Naive thymus-derived CD4-positive, alpha-beta T cell (primary cell): Measurements from ENCODE around the gene KCNJ11. TPM values are rescaled to one million over a fixed set of nuclear protein-coding genes. Genes with fewer than 3 reads are reported as not detected.

Experiments
- ATAC-seq: fragments of 150-1000 bp; cut with Tn5 transposase; 2 replicates; pipeline ENCODE4 v1.10.0; 2021; ENCODE audit warnings: mild to moderate bottlenecking, moderate library complexity
- CTCF ChIA-PET: fragments of 350-600 bp; sonication (Branson Sonifier 250); formaldehyde crosslinking; loops from one replicate; lab custom pipeline; 2021; ENCODE audit warnings: antibody characterized with exemption; lab: Charles Lee
- POLR2A ChIA-PET: fragments of 350-600 bp; sonication (Branson Sonifier 250); formaldehyde crosslinking; loops from one replicate; lab custom pipeline; 2021; ENCODE audit warnings: antibody characterized with exemption, inconsistent platforms; lab: Charles Lee
- DNase-seq, 9 donors: peaks; one replicate each; pipeline versions ENCODE4 v3.0.0 to v3.0.0-alpha.2; 2020 to 2022; ENCODE audit warnings: mixed read lengths in 1 of 9
- H3K27ac ChIP-seq: one replicate; pipeline ENCODE4 v1.7.0; 2013; ENCODE audit warnings: mild to moderate bottlenecking, low read depth, low read length, moderate library complexity
- H3K27me3 ChIP-seq, 2 donors: one replicate each; pipeline ENCODE4 v1.7.0; 2013; ENCODE audit warnings: low read length in 2 of 2, mild to moderate bottlenecking in 2 of 2, moderate library complexity in 2 of 2; ENCODE audit not compliant: control insufficient read depth in 2 of 2, insufficient read depth in 2 of 2
- H3K36me3 ChIP-seq, 3 experiments: 1 replicate in 2 of 3; 2 replicates in 1 of 3; pipeline ENCODE4 v1.7.0; 2013; ENCODE audit warnings: low read length in 3 of 3, mild to moderate bottlenecking in 3 of 3, moderate library complexity in 1 of 3; ENCODE audit not compliant: insufficient read depth in 3 of 3, control insufficient read depth in 2 of 3
- H3K4me1 ChIP-seq, 2 donors: one replicate each; pipeline ENCODE4 v1.7.0; 2013; ENCODE audit warnings: low read length in 2 of 2, mild to moderate bottlenecking in 2 of 2, moderate library complexity in 1 of 2; ENCODE audit not compliant: control insufficient read depth in 2 of 2, insufficient read depth in 2 of 2
- H3K4me3 ChIP-seq: 2 replicates; pipeline ENCODE4 v1.7.0; 2013; ENCODE audit warnings: mild to moderate bottlenecking, low read length
- H3K9me3 ChIP-seq, 3 experiments: 1 replicate in 2 of 3; 2 replicates in 1 of 3; pipeline ENCODE4 v1.7.0; 2013; ENCODE audit warnings: low read length in 3 of 3; ENCODE audit not compliant: control insufficient read depth in 2 of 3
- H3K27ac Mint-ChIP-seq, 9 donors: one replicate each; pipeline ENCODE4 v1.8.0; 2020 to 2022; ENCODE audit warnings: mixed read lengths in 9 of 9, mild to moderate bottlenecking in 8 of 9, moderate library complexity in 5 of 9, inconsistent platforms in 2 of 9
- H3K27me3 Mint-ChIP-seq, 5 donors: one replicate each; pipeline ENCODE4 v1.8.0; 2021 to 2022; ENCODE audit warnings: mixed read lengths in 5 of 5, mild to moderate bottlenecking in 1 of 5
- H3K36me3 Mint-ChIP-seq, 5 donors: one replicate each; pipeline ENCODE4 v1.8.0; 2020 to 2022; ENCODE audit warnings: mixed read lengths in 5 of 5, mild to moderate bottlenecking in 3 of 5, inconsistent platforms in 1 of 5
- H3K4me1 Mint-ChIP-seq, 7 donors: one replicate each; pipeline ENCODE4 v1.8.0; 2020 to 2022; ENCODE audit warnings: mixed read lengths in 7 of 7, mild to moderate bottlenecking in 3 of 7, inconsistent platforms in 1 of 7
- H3K4me3 Mint-ChIP-seq, 10 donors: one replicate each; pipeline ENCODE4 v1.8.0; 2020 to 2022; ENCODE audit warnings: mild to moderate bottlenecking in 10 of 10, mixed read lengths in 10 of 10, moderate library complexity in 6 of 10, inconsistent platforms in 2 of 10
- H3K9me3 Mint-ChIP-seq, 11 donors: one replicate each; pipeline ENCODE4 v1.8.0; 2020 to 2022; ENCODE audit warnings: mixed read lengths in 11 of 11, mild to moderate bottlenecking in 4 of 11, inconsistent platforms in 1 of 11, moderate library complexity in 1 of 11
- intact Hi-C, 2 donors: fragments of 100-400 bp; cut with micrococcal nuclease; formaldehyde crosslinking; loops; one replicate each; pipeline ENCODE4 v1.15.1; 2023
- polyA plus RNA-seq, 2 donors: library from polyadenylated mRNA; unstranded; fragments of 300-500 nt; fragmentation: Illumina TruSeq; gene quantifications; one replicate each; pipeline ENCODE4 v1.2.3, GENCODE V29; 2021
- total RNA-seq, 6 experiments: library from RNA in 5 of 6; stranded (reverse) in 5 of 6; gene quantifications; 1 replicate in 5 of 6; 2 replicates in 1 of 6; pipeline ENCODE4 v1.2.3 and lab custom pipeline; 2021 to 2026

KCNJ11 gene
- total and polyA plus RNA-seq, 7 experiments from 2014 or later: 0.24 to 1.4 (median 0.30) TPM; not detected in 4

DNA sequence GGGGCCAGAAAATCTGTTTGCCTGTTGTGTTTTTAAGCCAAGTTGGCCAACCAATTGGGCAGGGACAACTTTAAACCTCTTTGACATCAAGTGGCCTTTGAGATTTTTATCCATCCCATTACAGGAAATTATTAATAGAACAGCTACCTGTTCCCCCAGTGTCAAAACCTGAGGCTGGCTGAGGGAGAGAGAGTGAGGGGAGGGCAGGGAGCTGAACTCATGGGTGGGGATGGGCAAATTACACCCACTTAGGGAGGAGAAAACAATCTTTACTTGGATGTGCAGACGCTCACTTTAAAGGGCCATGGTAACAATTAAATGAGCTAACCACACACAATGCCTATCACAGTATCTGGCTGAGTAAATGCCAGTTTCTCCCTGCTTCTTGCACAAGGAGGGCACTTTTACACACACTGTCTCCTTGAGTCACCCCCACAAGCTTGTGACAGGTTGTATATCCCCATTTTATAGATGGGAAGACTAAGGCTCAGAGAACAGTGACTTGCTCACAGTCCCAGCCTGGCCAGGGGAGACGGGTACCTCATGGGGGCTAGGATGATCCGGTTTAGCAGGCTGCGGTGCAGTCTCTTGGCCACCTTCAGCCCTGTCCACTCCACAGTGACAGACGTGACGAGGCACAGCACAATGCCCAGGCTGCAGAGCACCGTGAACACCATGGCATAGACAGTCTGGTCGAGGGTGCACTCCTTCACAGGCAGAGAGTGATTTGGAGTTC, 17.8 kb upstream of the KCNJ11 start:
- no peaks in the 10 kb centered on the region for H3K9me3 Mint-ChIP-seq
- no peak for DNase-seq
- Histone ChIP-seq H3K27me3 (no peaks in the 10 kb centered on the region), H3K4me1 (no peaks in the 10 kb centered on the region), H3K9me3 (no peaks in the 10 kb centered on the region), H3K27ac (no peak overlapping the region), H3K4me3 (no peak overlapping the region), H3K36me3 (no peaks in the 10 kb centered on the region)
- ATAC-seq: no peak
- intact Hi-C loops: no loop called here
- POLR2A ChIA-PET: no interaction called here
- H3K4me1 Mint-ChIP-seq: peaks cover 0 to 10% (median 0%) of the 10 kb centered on the region in 7 donors
- H3K4me3 Mint-ChIP-seq: no peak overlapping the region
- H3K36me3 Mint-ChIP-seq: no peaks in the 10 kb centered on the region
- no peak overlapping the region for H3K27ac Mint-ChIP-seq
- H3K27me3 Mint-ChIP-seq: peaks cover 0 to 11% (median 0%) of the 10 kb centered on the region in 5 donors
- CTCF ChIA-PET: no interaction called here

DNA sequence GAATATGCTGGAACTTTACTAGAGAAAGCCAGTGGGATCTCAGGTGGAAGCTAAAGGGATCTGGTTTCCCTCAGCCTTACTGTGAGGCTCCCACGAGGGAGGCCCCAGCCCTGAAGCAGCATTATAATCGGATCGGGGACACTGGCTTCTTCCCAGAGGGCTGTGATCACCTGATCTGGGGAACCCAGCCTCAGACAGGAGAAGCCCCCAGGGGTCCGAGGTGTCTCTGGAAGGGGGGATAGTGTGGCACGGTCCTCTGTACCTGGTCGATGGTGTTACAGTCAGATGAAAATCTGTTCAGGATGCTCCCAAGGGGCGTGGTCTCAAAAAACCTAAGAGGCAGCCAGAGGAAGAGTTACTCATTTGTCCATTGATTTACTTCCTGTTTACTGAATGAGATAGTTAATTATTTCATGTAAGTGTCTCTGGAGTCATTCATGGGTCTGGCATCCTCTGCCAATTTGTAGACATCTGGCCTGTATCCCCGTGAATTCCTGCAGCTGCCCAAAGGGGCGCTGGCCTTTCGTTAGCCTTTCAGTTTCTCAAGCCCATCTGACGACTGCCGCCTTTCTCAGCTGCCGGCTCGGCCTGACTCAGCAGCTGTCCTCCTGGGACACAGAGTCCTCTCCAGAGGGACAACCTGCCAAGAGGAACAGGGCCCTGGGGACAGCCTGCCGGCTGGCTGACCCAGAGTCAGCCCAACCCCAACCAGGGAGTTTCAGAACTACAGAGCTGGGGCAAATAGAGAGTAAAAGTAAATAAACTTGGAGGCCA, 17.0 kb upstream of the KCNJ11 start:
- Histone ChIP-seq H3K36me3 (no peaks in the 10 kb centered on the region), H3K27me3 (no peaks in the 10 kb centered on the region), H3K9me3 (no peaks in the 10 kb centered on the region), H3K27ac (no peak overlapping the region), H3K4me3 (no peak overlapping the region), H3K4me1 (no peaks in the 10 kb centered on the region)
- intact Hi-C loops: no loop called here
- no peak for ATAC-seq
- POLR2A ChIA-PET: no interaction called here
- Mint-ChIP-seq H3K27ac (no peak overlapping the region), H3K36me3 (no peaks in the 10 kb centered on the region), H3K4me3 (no peak overlapping the region), H3K4me1 (peaks cover 0 to 10% (median 0%) of the 10 kb centered on the region in 7 donors), H3K27me3 (peaks cover 0 to 7% (median 0%) of the 10 kb centered on the region in 5 donors), H3K9me3 (no peaks in the 10 kb centered on the region)
- DNase-seq: no peak
- CTCF ChIA-PET: no interaction called here

DNA sequence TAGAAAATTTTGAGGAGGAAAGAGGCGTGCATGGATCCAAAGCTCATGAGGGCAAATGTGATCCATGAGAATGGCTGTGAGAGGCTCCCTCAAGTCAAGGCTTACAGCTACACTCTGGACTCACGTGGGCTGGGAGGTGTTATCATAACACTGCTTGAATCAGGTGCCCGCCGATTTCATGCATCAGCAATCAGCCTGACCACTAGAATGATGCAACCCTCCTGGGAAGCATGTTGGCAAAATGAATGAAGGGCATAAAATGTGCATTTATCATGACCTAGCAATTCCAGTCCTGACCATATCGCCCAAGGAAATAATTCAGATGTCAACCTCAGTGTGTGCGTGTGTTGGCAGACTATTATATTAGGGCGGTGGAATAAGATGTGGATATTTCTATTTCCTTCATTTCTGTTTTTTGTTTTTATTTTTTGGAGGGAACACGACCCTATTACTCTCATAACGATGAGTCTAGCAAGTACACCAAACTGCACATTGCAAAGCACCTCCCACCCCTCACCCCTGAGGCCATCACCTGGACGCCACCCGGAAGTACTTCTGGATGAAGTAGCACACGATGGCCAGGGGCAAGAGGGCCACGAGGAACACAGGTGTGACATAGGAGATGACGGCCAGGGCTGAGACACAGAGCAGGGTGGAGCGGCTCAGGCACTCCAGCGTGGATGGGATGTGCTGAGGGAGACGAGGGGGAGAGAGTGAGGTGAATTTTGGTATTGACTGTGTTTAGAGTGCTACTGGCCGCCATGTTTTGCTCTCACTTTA, 15.7 kb upstream of the KCNJ11 start:
- ATAC-seq: no peak
- H3K36me3 ChIP-seq: no peaks in the 10 kb centered on the region

DNA sequence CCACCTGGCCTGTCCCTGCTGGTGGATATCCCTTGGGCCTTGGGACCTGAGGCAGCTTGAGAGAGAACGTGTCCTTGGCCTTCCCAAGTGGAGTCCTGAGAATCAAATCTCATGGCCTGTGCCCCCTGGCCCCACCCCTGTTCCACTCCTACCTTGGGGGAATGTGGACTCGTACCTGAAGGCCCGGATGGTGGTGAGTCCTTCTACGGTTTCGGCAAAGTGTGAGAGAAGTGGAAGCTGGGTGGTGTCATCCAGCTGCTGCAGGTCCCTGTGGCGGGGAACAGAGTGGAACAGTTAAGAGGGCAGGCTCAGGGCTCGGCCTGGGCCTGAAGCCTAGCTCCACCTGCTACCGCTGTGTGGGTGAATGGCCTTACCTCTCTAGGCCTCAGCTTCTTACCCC, 14.0 kb upstream of the KCNJ11 start:
- POLR2A ChIA-PET: no interaction called here
- H3K9me3 ChIP-seq: no peaks in the 10 kb centered on the region

More for the DNA sequence above, 15.7 kb upstream of the KCNJ11 start:
- Mint-ChIP-seq H3K36me3 (peaks cover 0 to 3% (median 0%) of the 10 kb centered on the region in 5 donors), H3K4me1 (peaks cover 0 to 10% (median 0%) of the 10 kb centered on the region in 7 donors), H3K27ac (no peak overlapping the region), H3K9me3 (no peaks in the 10 kb centered on the region), H3K27me3 (peaks cover 0 to 7% (median 0%) of the 10 kb centered on the region in 5 donors), H3K4me3 (no peak overlapping the region)
- Histone ChIP-seq H3K4me3 (no peak overlapping the region), H3K27me3 (no peaks in the 10 kb centered on the region), H3K27ac (no peak overlapping the region), H3K9me3 (no peaks in the 10 kb centered on the region), H3K4me1 (no peaks in the 10 kb centered on the region)
- DNase-seq: no peak
- ChIA-PET POLR2A (no interaction called here), CTCF (no interaction called here)
- intact Hi-C loops: no loop called here

DNA sequence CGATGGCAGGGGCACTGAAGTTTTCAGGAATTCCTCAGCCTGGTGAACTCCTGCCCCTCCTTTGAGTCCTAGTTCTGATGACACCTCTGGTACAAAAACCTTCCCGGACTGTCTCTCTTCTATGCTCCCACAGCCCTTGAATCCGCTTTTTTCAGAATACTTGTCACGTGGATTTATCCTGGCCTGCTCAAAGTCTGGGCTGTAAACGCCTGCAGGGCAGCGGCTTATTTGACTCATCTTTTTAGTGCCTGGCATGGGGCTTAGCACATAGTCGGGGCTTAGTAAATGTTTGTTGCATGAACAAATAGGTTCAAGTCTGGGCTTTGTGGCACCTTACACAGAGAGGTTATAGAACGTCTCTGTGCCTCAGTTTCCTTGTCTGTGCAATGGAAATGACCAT, 13.4 kb upstream of the KCNJ11 start:
- ChIA-PET POLR2A (no interaction called here), CTCF (no interaction called here)
- Histone ChIP-seq H3K4me1 (no peaks in the 10 kb centered on the region), H3K9me3 (no peaks in the 10 kb centered on the region), H3K4me3 (no peak overlapping the region), H3K36me3 (no peaks in the 10 kb centered on the region), H3K27ac (no peak overlapping the region), H3K27me3 (no peaks in the 10 kb centered on the region)
- no peak overlapping the region for H3K27ac Mint-ChIP-seq
- intact Hi-C loops: no loop called here
- peaks cover 0 to 5% (median 0%) of the 10 kb centered on the region in 5 donors for H3K27me3 Mint-ChIP-seq
- H3K4me1 Mint-ChIP-seq: peaks cover 0 to 10% (median 0%) of the 10 kb centered on the region in 7 donors
- H3K4me3 Mint-ChIP-seq: no peak overlapping the region
- no peaks in the 10 kb centered on the region for H3K9me3 Mint-ChIP-seq
- peaks cover 0 to 3% (median 0%) of the 10 kb centered on the region in 5 donors for H3K36me3 Mint-ChIP-seq
- DNase-seq (no peak), ATAC-seq (no peak)

More for the DNA sequence above, 14.0 kb upstream of the KCNJ11 start:
- intact Hi-C loops: no loop called here
- H3K36me3 ChIP-seq: no peaks in the 10 kb centered on the region
- DNase-seq: no peak
- Mint-ChIP-seq H3K36me3 (peaks cover 0 to 3% (median 0%) of the 10 kb centered on the region in 5 donors), H3K4me3 (no peak overlapping the region), H3K27me3 (peaks cover 0 to 5% (median 0%) of the 10 kb centered on the region in 5 donors), H3K4me1 (peaks cover 0 to 10% (median 0%) of the 10 kb centered on the region in 7 donors), H3K9me3 (no peaks in the 10 kb centered on the region), H3K27ac (no peak overlapping the region)
- no peaks in the 10 kb centered on the region for H3K27me3 ChIP-seq
- H3K27ac ChIP-seq: no peak overlapping the region
- no peak for ATAC-seq
- H3K4me1 ChIP-seq: no peaks in the 10 kb centered on the region
- no peak overlapping the region for H3K4me3 ChIP-seq
- CTCF ChIA-PET: interaction anchor here (0.6 kb wide), 1 partner anchor 245 kb away, joined by 3 read pairs; no protein-coding TSS in a partner anchor

DNA sequence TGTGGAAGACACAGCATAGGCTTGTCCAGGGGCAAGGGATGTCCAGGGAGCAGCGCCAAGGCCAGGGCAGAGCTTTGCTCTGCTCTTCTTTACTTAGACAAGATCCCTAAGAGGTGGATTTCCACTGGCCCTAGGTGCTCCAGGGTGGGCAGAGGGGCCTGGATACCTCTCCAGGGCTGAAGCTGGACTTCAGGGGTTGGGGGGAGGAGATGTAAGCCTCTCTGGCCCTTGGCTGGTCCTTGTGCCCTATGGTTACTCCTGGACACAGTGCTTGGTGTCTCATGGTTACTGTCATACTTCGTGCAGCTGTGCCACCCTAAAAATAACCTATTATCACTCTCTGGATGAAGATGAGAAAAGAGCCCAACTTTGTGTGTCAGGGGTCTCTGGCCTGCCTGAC, 12.9 kb upstream of the KCNJ11 start:
- Mint-ChIP-seq H3K4me1 (peaks cover 0 to 10% (median 0%) of the 10 kb centered on the region in 7 donors), H3K36me3 (peaks cover 0 to 3% (median 0%) of the 10 kb centered on the region in 5 donors), H3K9me3 (no peaks in the 10 kb centered on the region), H3K27ac (no peak overlapping the region), H3K27me3 (peaks cover 0 to 5% (median 0%) of the 10 kb centered on the region in 5 donors), H3K4me3 (no peak overlapping the region)
- no peaks in the 10 kb centered on the region for H3K9me3 ChIP-seq
- H3K27me3 ChIP-seq: no peaks in the 10 kb centered on the region
- POLR2A ChIA-PET: no interaction called here
- DNase-seq (no peak), ATAC-seq (no peak)
- intact Hi-C loops: no loop called here
- H3K4me3 ChIP-seq: no peak overlapping the region
- CTCF ChIA-PET: no interaction called here
- H3K27ac ChIP-seq: no peak overlapping the region
- H3K4me1 ChIP-seq: no peaks in the 10 kb centered on the region
- no peaks in the 10 kb centered on the region for H3K36me3 ChIP-seq
